ENCODE measurements around the gene HS3ST5. TPM values are rescaled to one million over a fixed set of nuclear protein-coding genes. Genes with fewer than 3 reads are reported as not detected.
"Not testable (repeated sequence)": the region's sequence is repeated elsewhere in the genome, so short reads cannot be mapped to it uniquely, and the experiment has no call there.

Gene HS3ST5
- total RNA-seq, 1 donor from 2014 or later = 0.11 TPM

DNA sequence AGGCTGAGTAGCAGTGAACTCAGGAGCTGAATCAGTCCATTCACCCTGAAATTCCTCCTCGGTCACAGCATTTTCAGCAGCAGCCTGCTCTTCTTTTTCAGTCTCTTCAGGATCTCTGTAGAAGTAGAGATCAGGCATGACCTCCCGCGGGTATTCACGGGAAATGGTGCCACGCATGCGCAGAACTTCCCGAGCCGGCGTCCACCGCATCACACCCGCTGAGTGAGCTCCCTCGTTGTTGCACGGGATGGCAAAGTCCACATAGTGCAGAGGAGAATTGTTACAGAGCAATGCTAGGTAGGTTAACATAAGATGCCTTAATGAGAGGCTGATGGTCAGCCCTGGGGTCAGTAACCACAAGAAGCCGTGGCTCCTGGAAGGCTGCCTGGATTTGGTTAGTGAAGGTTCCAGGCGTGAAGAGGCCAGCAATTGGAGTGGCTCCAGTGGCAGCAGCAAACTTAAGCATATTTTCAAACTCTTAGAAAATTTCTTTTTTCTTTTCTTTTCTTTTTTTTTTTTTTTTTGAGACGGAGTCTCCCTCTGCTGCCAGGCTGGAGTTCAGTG, 258.4 kb downstream of the HS3ST5 start:
- Mint-ChIP-seq H3K9me3 (ENCODE audit: unreplicated experiment) (no peaks in the 10 kb centered on the region), H3K36me3 (ENCODE audit: unreplicated experiment) (no peaks in the 10 kb centered on the region), H3K4me1 (ENCODE audit: unreplicated experiment) (peaks cover 6% of the 10 kb centered on the region), H3K4me3 (ENCODE audit: unreplicated experiment) (no peak overlapping the region), H3K27me3 (ENCODE audit: unreplicated experiment) (peaks cover 3% of the 10 kb centered on the region), H3K27ac (ENCODE audit: unreplicated experiment) (no peak overlapping the region)
- TF ChIP-seq CTCF (IDR thresholded peaks at IDR 0.05) = no peak
- no peak for DNase-seq (ENCODE audit: extremely low spot score, unreplicated experiment)

- no peak for TF ChIP-seq CTCF (IDR thresholded peaks at IDR 0.05)
- Mint-ChIP-seq H3K4me3 (ENCODE audit: unreplicated experiment) (no peak overlapping the region), H3K9me3 (ENCODE audit: unreplicated experiment) (no peaks in the 10 kb centered on the region), H3K4me1 (ENCODE audit: unreplicated experiment) (peaks cover 6% of the 10 kb centered on the region), H3K27ac (ENCODE audit: unreplicated experiment) (no peak overlapping the region), H3K36me3 (ENCODE audit: unreplicated experiment) (no peaks in the 10 kb centered on the region), H3K27me3 (ENCODE audit: unreplicated experiment) (peaks cover 3% of the 10 kb centered on the region)
- DNase-seq (ENCODE audit: extremely low spot score, unreplicated experiment) = no peak
Observed at GRCh38 chr6:114083251-114083650, 259.6 kb downstream of the HS3ST5 start.

- no peak for TF ChIP-seq CTCF (IDR thresholded peaks at IDR 0.05)
- peaks cover 6% of the 10 kb centered on the region for H3K4me1 Mint-ChIP-seq (ENCODE audit: unreplicated experiment)
- DNase-seq (ENCODE audit: extremely low spot score, unreplicated experiment) = no peak
- no peaks in the 10 kb centered on the region for H3K9me3 Mint-ChIP-seq (ENCODE audit: unreplicated experiment)
- peaks cover 3% of the 10 kb centered on the region for H3K27me3 Mint-ChIP-seq (ENCODE audit: unreplicated experiment)
- H3K4me3 Mint-ChIP-seq (ENCODE audit: unreplicated experiment) = no peak overlapping the region
- H3K36me3 Mint-ChIP-seq (ENCODE audit: unreplicated experiment) = no peaks in the 10 kb centered on the region
- H3K27ac Mint-ChIP-seq (ENCODE audit: unreplicated experiment) = no peak overlapping the region
Observed at GRCh38 chr6:114081730-114082129, 261.1 kb downstream of the HS3ST5 start.

DNA sequence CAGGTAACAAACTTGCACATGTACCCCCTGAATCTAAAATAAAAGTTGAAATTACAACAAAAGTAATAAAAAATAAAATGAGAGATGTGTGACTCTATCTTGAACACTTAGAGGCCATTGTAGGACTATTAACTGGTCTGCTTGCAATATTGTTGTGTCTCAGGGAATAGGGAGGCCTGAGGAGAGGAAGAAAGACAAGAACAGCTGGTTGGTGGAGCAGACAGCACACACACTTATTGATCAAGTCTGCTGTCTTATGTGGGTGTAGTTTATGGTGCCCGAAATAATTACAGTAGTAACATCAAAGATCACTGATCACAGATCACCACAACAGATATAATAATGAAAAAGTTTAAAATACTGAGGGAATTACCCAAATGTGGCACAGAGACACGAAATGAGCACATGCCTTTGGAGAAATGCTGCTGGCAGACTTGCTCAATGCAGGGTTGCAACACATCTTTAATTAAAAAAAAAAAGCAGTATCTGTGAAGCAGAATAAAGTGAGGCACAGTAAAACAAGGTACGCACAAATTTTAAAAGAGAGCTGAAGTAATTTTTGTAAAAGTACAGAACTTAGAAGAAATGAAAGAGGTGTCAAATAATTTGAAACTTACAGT, 261.8 kb downstream of the HS3ST5 start:
- TF ChIP-seq CTCF (IDR thresholded peaks at IDR 0.05) = no peak
- Mint-ChIP-seq H3K9me3 (ENCODE audit: unreplicated experiment) (no peaks in the 10 kb centered on the region), H3K27me3 (ENCODE audit: unreplicated experiment) (peaks cover 3% of the 10 kb centered on the region), H3K36me3 (ENCODE audit: unreplicated experiment) (no peaks in the 10 kb centered on the region), H3K27ac (ENCODE audit: unreplicated experiment) (no peak overlapping the region), H3K4me1 (ENCODE audit: unreplicated experiment) (peaks cover 6% of the 10 kb centered on the region), H3K4me3 (ENCODE audit: unreplicated experiment) (no peak overlapping the region)
- no peak for DNase-seq (ENCODE audit: extremely low spot score, unreplicated experiment)

- H3K36me3 Mint-ChIP-seq (ENCODE audit: unreplicated experiment); H3K9me3 Mint-ChIP-seq (ENCODE audit: unreplicated experiment); DNase-seq (ENCODE audit: extremely low spot score, unreplicated experiment); H3K4me3 Mint-ChIP-seq (ENCODE audit: unreplicated experiment); H3K4me1 Mint-ChIP-seq (ENCODE audit: unreplicated experiment); H3K27me3 Mint-ChIP-seq (ENCODE audit: unreplicated experiment); H3K27ac Mint-ChIP-seq (ENCODE audit: unreplicated experiment): not testable (repeated sequence)
Observed at GRCh38 chr6:114080410-114080809, 262.4 kb downstream of the HS3ST5 start.

All from osteocyte (in vitro differentiated cells).